ENCODE results near the gene SREBF1.

GRCh38 chr17:17886226-17886625 is 49.4 kb upstream of the SREBF1 start:
- TF ChIP-seq CTCF (conservative IDR thresholded peaks at IDR 0.05; ENCODE audit: low read length) (no peak), EZH2phosphoT487 (IDR thresholded peaks at IDR 0.05; ENCODE audit: borderline replicate concordance) (no peak)
